Uterus (tissue), 2 donors: ENCODE results near the gene ETV1.

Experiments used
- CTCF ChIP-seq, 4 experiments: fragments of 200-600 bp in 2 of 4; fragments of 450-650 bp in 2 of 4; sonication (generic) in 2 of 4; IDR thresholded peaks; one replicate each; pipeline ENCODE4 v1.5.1; 2016 to 2019; ENCODE audit warnings: antibody characterized with exemption in 4 of 4, mild to moderate bottlenecking in 2 of 4, moderate library complexity in 1 of 4
- POLR2A ChIP-seq, 2 donors: fragments of 450-650 bp; IDR thresholded peaks; one replicate each; pipeline ENCODE4 v1.6.1; 2016; ENCODE audit warnings: antibody characterized with exemption in 2 of 2, mild to moderate bottlenecking in 1 of 2, moderate library complexity in 1 of 2

- no peak for TF ChIP-seq CTCF (IDR thresholded peaks at IDR 0.05)
- no peak for TF ChIP-seq POLR2A (IDR thresholded peaks at IDR 0.05)
These were observed 139.2 kb downstream of the ETV1 start for GRCh38 chr7:13850185-13850752.
